ENCODE results near the gene CCDC146.
"Not testable (repeated sequence)": the region's sequence is repeated elsewhere in the genome, so short reads cannot be mapped to it uniquely, and the experiment has no call there.

Gene CCDC146

DNA sequence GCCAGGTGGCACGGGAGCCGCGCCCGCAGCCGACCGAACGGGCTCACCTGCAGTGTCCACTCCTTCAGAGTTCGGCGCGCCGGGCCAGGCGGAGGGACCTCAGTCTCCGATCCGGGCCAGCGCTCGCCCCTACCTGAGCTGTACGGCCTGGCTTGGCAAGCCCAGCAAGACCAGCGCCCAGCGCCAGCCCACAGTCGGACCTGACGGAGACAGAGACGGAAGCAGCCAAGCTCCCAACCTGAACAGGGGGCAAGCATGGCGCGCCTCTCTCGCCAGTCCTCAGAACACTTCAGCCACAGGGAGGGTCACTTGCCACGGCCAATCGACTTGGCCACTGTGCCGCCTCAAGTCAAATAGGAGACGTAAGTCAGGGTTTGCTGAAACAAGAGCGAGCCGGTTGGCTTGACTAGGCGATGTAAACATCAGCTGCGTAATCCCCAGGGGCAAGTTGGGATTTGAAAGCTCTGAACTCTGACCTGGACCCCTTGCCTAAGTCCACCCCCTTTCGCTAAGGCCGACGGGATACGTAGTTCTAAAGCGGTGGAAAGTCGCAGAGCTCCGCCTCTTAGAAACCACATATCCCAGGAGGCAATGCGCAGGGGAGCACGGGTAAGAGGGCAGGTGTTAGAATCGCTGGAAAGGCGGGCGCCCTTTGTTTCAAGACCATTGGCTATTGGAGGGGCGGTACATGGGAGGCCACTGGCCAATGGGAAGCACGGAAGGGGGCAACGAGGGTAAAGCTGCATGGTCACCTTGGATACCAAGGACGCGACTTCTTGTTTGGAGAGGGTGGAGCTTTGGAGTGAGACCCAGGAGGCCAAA is at the start of gene CCDC146:
CCDC146 (plus strand) TSS at position 756 of the 822 bp plus-strand sequence. CDS start 45,054 bp downstream, outside the sequence.
- H3K36me3 ChIP-seq (ENCODE audit: control insufficient read depth in 5 of 5, insufficient read depth in 5 of 5, low read length in 5 of 5); H3K27me3 ChIP-seq (ENCODE audit: control insufficient read depth in 5 of 5, insufficient read depth in 4 of 5, low read length in 5 of 5); H3K9me3 ChIP-seq (ENCODE audit: control insufficient read depth in 5 of 5, low read length in 5 of 5): not testable (repeated sequence)
- Histone ChIP-seq H3K9ac (ENCODE audit: low read length in 5 of 5) (peak within 1 kb of the TSS in 4 of 5 donors; percentile 20 to 87 (median 66)), H3K4me1 (ENCODE audit: control insufficient read depth in 5 of 5, insufficient read depth in 5 of 5, low read length in 5 of 5) (peaks cover 2 to 21% (median 11%) of the 10 kb centered on the region in 5 donors), H3K27ac (ENCODE audit: low read depth, low read length) (peak within 1 kb of the TSS; percentile 67), H3K4me3 (ENCODE audit: low read depth in 1 of 5, low read length in 5 of 5) (peak within 1 kb of the TSS; percentile 74 to 91 (median 84))

GRCh38 chr7:77074786-77075396 is 47.5 kb upstream of the CCDC146 start:
- H3K9ac ChIP-seq (ENCODE audit: low read length in 5 of 5); H3K27ac ChIP-seq (ENCODE audit: low read depth, low read length); H3K36me3 ChIP-seq (ENCODE audit: control insufficient read depth in 5 of 5, insufficient read depth in 5 of 5, low read length in 5 of 5); H3K4me3 ChIP-seq (ENCODE audit: low read depth in 1 of 5, low read length in 5 of 5); H3K27me3 ChIP-seq (ENCODE audit: control insufficient read depth in 5 of 5, insufficient read depth in 4 of 5, low read length in 5 of 5); H3K9me3 ChIP-seq (ENCODE audit: control insufficient read depth in 5 of 5, low read length in 5 of 5); H3K4me1 ChIP-seq (ENCODE audit: control insufficient read depth in 5 of 5, insufficient read depth in 5 of 5, low read length in 5 of 5): not testable (repeated sequence)

DNA sequence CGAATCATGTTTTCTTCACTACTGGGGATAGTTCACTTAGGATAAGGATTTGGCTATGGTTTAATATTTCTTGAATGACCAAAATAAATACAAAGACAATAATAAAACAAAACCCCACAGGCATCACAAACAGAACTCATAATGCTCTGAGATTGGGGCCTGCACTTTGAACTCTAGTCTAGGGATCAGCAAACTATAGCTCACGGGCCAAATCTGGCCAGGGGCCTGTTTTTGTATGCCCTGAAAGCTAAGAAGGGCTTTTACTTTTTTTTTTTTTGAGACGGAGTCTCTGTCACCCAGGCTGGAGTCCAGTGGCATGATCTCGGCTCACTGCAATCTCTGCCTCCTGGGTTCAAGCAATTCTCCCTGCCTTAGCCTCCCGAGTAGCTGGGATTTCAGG is 45.4 kb upstream of the CCDC146 start:
- not testable (repeated sequence) for H3K4me3 ChIP-seq (ENCODE audit: low read depth in 1 of 5, low read length in 5 of 5); H3K4me1 ChIP-seq (ENCODE audit: control insufficient read depth in 5 of 5, insufficient read depth in 5 of 5, low read length in 5 of 5); H3K36me3 ChIP-seq (ENCODE audit: control insufficient read depth in 5 of 5, insufficient read depth in 5 of 5, low read length in 5 of 5); H3K9ac ChIP-seq (ENCODE audit: low read length in 5 of 5); H3K27ac ChIP-seq (ENCODE audit: low read depth, low read length); H3K27me3 ChIP-seq (ENCODE audit: control insufficient read depth in 5 of 5, insufficient read depth in 4 of 5, low read length in 5 of 5); H3K9me3 ChIP-seq (ENCODE audit: control insufficient read depth in 5 of 5, low read length in 5 of 5)

DNA sequence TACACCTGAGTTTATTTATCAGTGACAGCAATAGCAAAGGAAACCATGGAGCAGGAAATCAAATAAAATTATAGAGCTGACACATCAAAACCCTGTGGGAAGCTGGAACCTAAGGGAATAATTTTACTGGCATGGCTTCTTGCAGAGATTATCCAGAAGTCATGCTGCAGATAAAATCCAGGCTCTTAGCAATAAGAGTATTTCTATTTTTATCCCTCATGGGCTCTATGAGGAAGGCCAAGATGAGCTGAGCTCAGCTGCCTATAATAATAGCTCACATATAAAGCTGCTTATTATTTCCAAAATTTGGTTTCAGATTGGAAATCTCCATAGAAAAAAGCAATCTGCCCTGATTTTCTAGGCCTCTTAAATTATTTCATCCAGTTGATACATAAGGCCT is 43.3 kb upstream of the CCDC146 start:
- not testable (repeated sequence) for H3K4me1 ChIP-seq (ENCODE audit: control insufficient read depth in 5 of 5, insufficient read depth in 5 of 5, low read length in 5 of 5); H3K36me3 ChIP-seq (ENCODE audit: control insufficient read depth in 5 of 5, insufficient read depth in 5 of 5, low read length in 5 of 5); H3K9me3 ChIP-seq (ENCODE audit: control insufficient read depth in 5 of 5, low read length in 5 of 5); H3K27me3 ChIP-seq (ENCODE audit: control insufficient read depth in 5 of 5, insufficient read depth in 4 of 5, low read length in 5 of 5); H3K27ac ChIP-seq (ENCODE audit: low read depth, low read length); H3K4me3 ChIP-seq (ENCODE audit: low read depth in 1 of 5, low read length in 5 of 5); H3K9ac ChIP-seq (ENCODE audit: low read length in 5 of 5)

- not testable (repeated sequence) for H3K4me1 ChIP-seq (ENCODE audit: control insufficient read depth in 5 of 5, insufficient read depth in 5 of 5, low read length in 5 of 5); H3K9ac ChIP-seq (ENCODE audit: low read length in 5 of 5); H3K27ac ChIP-seq (ENCODE audit: low read depth, low read length); H3K9me3 ChIP-seq (ENCODE audit: control insufficient read depth in 5 of 5, low read length in 5 of 5); H3K4me3 ChIP-seq (ENCODE audit: low read depth in 1 of 5, low read length in 5 of 5); H3K27me3 ChIP-seq (ENCODE audit: control insufficient read depth in 5 of 5, insufficient read depth in 4 of 5, low read length in 5 of 5); H3K36me3 ChIP-seq (ENCODE audit: control insufficient read depth in 5 of 5, insufficient read depth in 5 of 5, low read length in 5 of 5)
These were observed 42.8 kb upstream of the CCDC146 start for GRCh38 chr7:77079624-77080023.

DNA sequence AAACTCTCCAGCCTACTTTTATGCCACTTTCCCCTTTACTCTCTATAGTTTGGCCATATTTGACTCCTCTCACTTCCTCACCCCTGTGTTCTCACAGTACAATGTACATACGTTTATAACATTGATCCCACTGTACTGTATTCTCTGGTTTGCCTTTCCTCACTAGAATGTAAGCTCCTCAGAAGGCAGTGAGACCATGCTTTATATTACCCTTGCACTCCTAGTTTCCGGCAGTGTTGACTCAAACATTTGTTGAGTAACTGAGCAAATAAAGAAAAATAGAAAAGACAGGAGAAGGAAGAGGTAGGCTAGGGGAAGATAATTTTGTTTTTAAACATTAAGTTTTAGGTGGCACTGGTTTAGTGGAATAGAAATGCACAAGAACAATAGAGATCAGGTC is 42.2 kb upstream of the CCDC146 start:
- not testable (repeated sequence) for H3K36me3 ChIP-seq (ENCODE audit: control insufficient read depth in 5 of 5, insufficient read depth in 5 of 5, low read length in 5 of 5); H3K4me3 ChIP-seq (ENCODE audit: low read depth in 1 of 5, low read length in 5 of 5); H3K9ac ChIP-seq (ENCODE audit: low read length in 5 of 5); H3K4me1 ChIP-seq (ENCODE audit: control insufficient read depth in 5 of 5, insufficient read depth in 5 of 5, low read length in 5 of 5); H3K27ac ChIP-seq (ENCODE audit: low read depth, low read length); H3K27me3 ChIP-seq (ENCODE audit: control insufficient read depth in 5 of 5, insufficient read depth in 4 of 5, low read length in 5 of 5); H3K9me3 ChIP-seq (ENCODE audit: control insufficient read depth in 5 of 5, low read length in 5 of 5)

- not testable (repeated sequence) for H3K4me3 ChIP-seq (ENCODE audit: low read depth in 1 of 5, low read length in 5 of 5); H3K27me3 ChIP-seq (ENCODE audit: control insufficient read depth in 5 of 5, insufficient read depth in 4 of 5, low read length in 5 of 5); H3K9me3 ChIP-seq (ENCODE audit: control insufficient read depth in 5 of 5, low read length in 5 of 5); H3K9ac ChIP-seq (ENCODE audit: low read length in 5 of 5); H3K36me3 ChIP-seq (ENCODE audit: control insufficient read depth in 5 of 5, insufficient read depth in 5 of 5, low read length in 5 of 5); H3K27ac ChIP-seq (ENCODE audit: low read depth, low read length); H3K4me1 ChIP-seq (ENCODE audit: control insufficient read depth in 5 of 5, insufficient read depth in 5 of 5, low read length in 5 of 5)
These were observed 40.2 kb upstream of the CCDC146 start for GRCh38 chr7:77082192-77082591.

GRCh38 chr7:77092301-77092700 is 30.1 kb upstream of the CCDC146 start:
- not testable (repeated sequence) for H3K9ac ChIP-seq (ENCODE audit: low read length in 5 of 5); H3K27me3 ChIP-seq (ENCODE audit: control insufficient read depth in 5 of 5, insufficient read depth in 4 of 5, low read length in 5 of 5); H3K4me3 ChIP-seq (ENCODE audit: low read depth in 1 of 5, low read length in 5 of 5); H3K9me3 ChIP-seq (ENCODE audit: control insufficient read depth in 5 of 5, low read length in 5 of 5); H3K27ac ChIP-seq (ENCODE audit: low read depth, low read length); H3K4me1 ChIP-seq (ENCODE audit: control insufficient read depth in 5 of 5, insufficient read depth in 5 of 5, low read length in 5 of 5); H3K36me3 ChIP-seq (ENCODE audit: control insufficient read depth in 5 of 5, insufficient read depth in 5 of 5, low read length in 5 of 5)

- H3K4me3 ChIP-seq (ENCODE audit: low read depth in 1 of 5, low read length in 5 of 5); H3K9me3 ChIP-seq (ENCODE audit: control insufficient read depth in 5 of 5, low read length in 5 of 5); H3K27ac ChIP-seq (ENCODE audit: low read depth, low read length); H3K27me3 ChIP-seq (ENCODE audit: control insufficient read depth in 5 of 5, insufficient read depth in 4 of 5, low read length in 5 of 5); H3K36me3 ChIP-seq (ENCODE audit: control insufficient read depth in 5 of 5, insufficient read depth in 5 of 5, low read length in 5 of 5); H3K4me1 ChIP-seq (ENCODE audit: control insufficient read depth in 5 of 5, insufficient read depth in 5 of 5, low read length in 5 of 5); H3K9ac ChIP-seq (ENCODE audit: low read length in 5 of 5): not testable (repeated sequence)
These were observed 21.9 kb upstream of the CCDC146 start for GRCh38 chr7:77100501-77100900.

DNA sequence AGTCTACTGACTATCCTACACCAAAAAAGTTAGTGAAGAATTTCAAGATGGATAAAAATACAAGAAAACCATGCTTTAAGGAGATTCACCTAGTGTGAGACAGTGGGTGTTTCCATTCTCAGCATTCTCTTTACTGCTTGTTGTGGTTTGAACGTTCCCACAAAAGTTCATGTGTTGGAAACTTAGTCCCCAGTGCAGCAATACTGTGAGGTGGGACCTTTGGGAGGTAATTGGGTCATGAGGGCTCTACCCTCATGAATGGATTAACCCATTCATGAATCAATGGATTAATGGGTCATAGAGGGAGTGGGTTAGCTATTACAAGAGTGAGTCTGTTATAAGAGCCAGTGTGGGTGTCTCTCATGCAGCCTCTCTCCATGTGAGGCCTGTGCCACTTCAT is 21.2 kb upstream of the CCDC146 start:
- H3K4me1 ChIP-seq (ENCODE audit: control insufficient read depth in 5 of 5, insufficient read depth in 5 of 5, low read length in 5 of 5); H3K36me3 ChIP-seq (ENCODE audit: control insufficient read depth in 5 of 5, insufficient read depth in 5 of 5, low read length in 5 of 5); H3K27ac ChIP-seq (ENCODE audit: low read depth, low read length); H3K4me3 ChIP-seq (ENCODE audit: low read depth in 1 of 5, low read length in 5 of 5); H3K9me3 ChIP-seq (ENCODE audit: control insufficient read depth in 5 of 5, low read length in 5 of 5); H3K27me3 ChIP-seq (ENCODE audit: control insufficient read depth in 5 of 5, insufficient read depth in 4 of 5, low read length in 5 of 5); H3K9ac ChIP-seq (ENCODE audit: low read length in 5 of 5): not testable (repeated sequence)

Measured in subcutaneous abdominal adipose tissue (tissue), 5 donors.